Measurements from ENCODE around the gene ERBB2. TPM values are rescaled to one million over a fixed set of nuclear protein-coding genes. Genes with fewer than 3 reads are reported as not detected.

ERBB2 gene
- total and polyA plus RNA-seq, 2 experiments from 2014 or later = 46.2 to 196 TPM

DNA sequence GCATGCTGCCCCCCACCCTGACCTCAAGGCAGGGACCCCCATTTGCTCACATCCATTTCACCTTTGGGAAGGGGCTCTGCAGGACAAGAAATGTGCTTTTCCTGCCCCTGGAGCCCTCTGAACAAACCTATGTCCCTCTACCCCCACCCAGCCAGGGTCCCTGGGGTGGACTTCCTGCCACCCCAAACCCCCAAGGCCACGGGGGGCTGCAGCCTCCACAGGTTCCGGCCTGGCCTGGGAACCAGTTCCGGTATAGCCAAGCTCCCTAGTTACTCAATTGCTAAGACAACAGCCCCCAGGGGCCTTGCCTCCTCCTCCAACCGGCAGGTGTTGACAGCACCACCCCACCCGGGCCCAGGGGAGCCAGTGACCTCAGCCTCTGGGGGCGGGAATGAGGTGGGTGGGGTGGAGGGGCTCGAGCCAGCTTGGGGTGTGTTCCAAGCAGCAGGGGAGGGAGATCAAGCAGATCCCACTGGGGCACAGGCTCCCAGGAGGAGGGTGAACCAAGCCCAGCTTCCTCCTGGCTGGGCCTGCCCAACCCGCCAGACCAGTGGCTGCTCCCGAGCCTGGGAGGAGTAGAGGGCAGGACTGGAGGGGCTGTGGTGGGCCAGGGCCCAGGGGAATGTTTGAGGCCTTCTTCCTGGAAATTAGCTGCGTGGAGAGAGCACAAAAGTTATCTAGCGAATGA lies 25.0 kb upstream of the ERBB2 start (continued):
- TF ChIP-seq, protein P1, sequence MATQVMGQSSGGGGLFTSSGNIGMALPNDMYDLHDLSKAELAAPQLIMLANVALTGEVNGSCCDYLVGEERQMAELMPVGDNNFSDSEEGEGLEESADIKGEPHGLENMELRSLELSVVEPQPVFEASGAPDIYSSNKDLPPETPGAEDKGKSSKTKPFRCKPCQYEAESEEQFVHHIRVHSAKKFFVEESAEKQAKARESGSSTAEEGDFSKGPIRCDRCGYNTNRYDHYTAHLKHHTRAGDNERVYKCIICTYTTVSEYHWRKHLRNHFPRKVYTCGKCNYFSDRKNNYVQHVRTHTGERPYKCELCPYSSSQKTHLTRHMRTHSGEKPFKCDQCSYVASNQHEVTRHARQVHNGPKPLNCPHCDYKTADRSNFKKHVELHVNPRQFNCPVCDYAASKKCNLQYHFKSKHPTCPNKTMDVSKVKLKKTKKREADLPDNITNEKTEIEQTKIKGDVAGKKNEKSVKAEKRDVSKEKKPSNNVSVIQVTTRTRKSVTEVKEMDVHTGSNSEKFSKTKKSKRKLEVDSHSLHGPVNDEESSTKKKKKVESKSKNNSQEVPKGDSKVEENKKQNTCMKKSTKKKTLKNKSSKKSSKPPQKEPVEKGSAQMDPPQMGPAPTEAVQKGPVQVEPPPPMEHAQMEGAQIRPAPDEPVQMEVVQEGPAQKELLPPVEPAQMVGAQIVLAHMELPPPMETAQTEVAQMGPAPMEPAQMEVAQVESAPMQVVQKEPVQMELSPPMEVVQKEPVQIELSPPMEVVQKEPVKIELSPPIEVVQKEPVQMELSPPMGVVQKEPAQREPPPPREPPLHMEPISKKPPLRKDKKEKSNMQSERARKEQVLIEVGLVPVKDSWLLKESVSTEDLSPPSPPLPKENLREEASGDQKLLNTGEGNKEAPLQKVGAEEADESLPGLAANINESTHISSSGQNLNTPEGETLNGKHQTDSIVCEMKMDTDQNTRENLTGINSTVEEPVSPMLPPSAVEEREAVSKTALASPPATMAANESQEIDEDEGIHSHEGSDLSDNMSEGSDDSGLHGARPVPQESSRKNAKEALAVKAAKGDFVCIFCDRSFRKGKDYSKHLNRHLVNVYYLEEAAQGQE (IDR thresholded peaks at IDR 0.05; ENCODE audit: unreplicated experiment) = no peak
- TF ChIP-seq NANOG (IDR thresholded peaks at IDR 0.05; ENCODE audit: borderline replicate concordance) (no peak), ZNF331 (CRISPR knock-in tag; IDR thresholded peaks at IDR 0.05; ENCODE audit: low read depth) (no peak), POLR2AphosphoS5 (IDR thresholded peaks at IDR 0.05; ENCODE audit: low read depth) (no peak)

DNA sequence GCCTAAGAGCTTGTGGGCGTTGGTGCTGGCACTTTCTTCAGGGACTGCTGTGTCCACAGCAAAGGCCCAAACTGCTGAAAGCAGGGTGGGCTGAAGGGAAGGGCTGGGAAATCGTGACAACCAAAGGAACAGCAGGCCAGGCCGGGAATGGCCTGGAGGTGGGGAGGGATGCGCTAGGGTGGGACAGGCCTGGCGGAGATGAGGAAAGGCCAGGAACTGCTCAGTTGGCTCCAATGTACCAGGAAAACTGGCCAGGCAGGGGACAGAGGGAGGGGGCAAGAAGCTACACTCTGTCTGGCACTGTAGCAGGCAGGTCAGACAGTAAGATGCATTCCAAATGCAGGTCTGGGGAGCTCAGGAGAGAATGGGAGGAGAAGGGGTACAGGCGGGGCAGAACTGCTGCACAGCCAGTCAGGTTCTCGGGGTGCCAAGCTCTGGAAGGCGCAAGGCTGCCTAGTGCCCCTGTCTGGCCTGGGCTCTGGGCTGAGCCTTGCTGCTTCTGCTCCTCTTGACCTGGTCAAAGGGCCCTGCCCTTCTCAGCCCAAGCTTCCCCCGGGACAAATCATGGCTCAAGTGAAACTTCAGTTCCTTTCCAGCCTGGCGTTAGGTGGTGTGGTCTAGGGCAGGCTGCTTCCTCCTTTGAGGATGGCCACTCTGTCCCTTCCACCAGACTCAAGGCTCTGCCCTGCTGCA lies 24.3 kb upstream of the ERBB2 start:
- Histone ChIP-seq H3K27ac (ENCODE audit: low read depth) (peak overlapping the region; percentile 50; the same call in 1 of the 2 replicates), H3K79me2 (replicated peaks; ENCODE audit: insufficient read depth) (no peaks in the 10 kb centered on the region), H3F3A (replicated peaks; ENCODE audit: low read depth) (no peaks in the 10 kb centered on the region), H3K4me2 (no peak overlapping the region), H4K20me1 (replicated peaks; ENCODE audit: insufficient read depth) (no peaks in the 10 kb centered on the region), H3K9me2 (ENCODE audit: insufficient read depth) (no peaks in the 10 kb centered on the region), H2AFZ (no peak overlapping the region), H3K4me1 (ENCODE audit: insufficient read depth) (0 out of 2 replicates have a peak, but pooled peaks cover 5% of the 10 kb centered on the region), H3K27me3 (ENCODE audit: insufficient read depth) (no peaks in the 10 kb centered on the region), H3K36me3 (ENCODE audit: insufficient read depth) (no peaks in the 10 kb centered on the region), H3K4me3 (no peak overlapping the region)
- TF ChIP-seq, protein P2, sequence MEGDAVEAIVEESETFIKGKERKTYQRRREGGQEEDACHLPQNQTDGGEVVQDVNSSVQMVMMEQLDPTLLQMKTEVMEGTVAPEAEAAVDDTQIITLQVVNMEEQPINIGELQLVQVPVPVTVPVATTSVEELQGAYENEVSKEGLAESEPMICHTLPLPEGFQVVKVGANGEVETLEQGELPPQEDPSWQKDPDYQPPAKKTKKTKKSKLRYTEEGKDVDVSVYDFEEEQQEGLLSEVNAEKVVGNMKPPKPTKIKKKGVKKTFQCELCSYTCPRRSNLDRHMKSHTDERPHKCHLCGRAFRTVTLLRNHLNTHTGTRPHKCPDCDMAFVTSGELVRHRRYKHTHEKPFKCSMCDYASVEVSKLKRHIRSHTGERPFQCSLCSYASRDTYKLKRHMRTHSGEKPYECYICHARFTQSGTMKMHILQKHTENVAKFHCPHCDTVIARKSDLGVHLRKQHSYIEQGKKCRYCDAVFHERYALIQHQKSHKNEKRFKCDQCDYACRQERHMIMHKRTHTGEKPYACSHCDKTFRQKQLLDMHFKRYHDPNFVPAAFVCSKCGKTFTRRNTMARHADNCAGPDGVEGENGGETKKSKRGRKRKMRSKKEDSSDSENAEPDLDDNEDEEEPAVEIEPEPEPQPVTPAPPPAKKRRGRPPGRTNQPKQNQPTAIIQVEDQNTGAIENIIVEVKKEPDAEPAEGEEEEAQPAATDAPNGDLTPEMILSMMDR (conservative IDR thresholded peaks at IDR 0.05; ENCODE audit: low read depth in 2 of 2) = no peak
- no peak for TF ChIP-seq STAT1 (IDR thresholded peaks at IDR 0.05; ENCODE audit: unreplicated experiment)
- no peaks in the 10 kb centered on the region for H3K9me3 Mint-ChIP-seq
- no peak overlapping the region for H3K4me3 Mint-ChIP-seq
- peaks cover 11% of the 10 kb centered on the region; the same call in 2 of the 3 replicates for H3K36me3 Mint-ChIP-seq (ENCODE audit: low read depth)
- peaks cover 30% of the 10 kb centered on the region for H3K4me1 Mint-ChIP-seq
- no peak overlapping the region; the same call in 1 of the 2 replicates for H3K27ac Mint-ChIP-seq
- ATAC-seq = no peak
- peaks cover 31% of the 10 kb centered on the region for H3K27me3 Mint-ChIP-seq (ENCODE audit: insufficient read depth, low read depth, poor library complexity)
- no peak for DNase-seq (ENCODE audit: low spot score)

Measured in GM23338 (cell line).